ENCODE results near the gene NOTCH4.
"Not testable (repeated sequence)": the region's sequence is repeated elsewhere in the genome, so short reads cannot be mapped to it uniquely, and the experiment has no call there.

NOTCH4 gene

DNA sequence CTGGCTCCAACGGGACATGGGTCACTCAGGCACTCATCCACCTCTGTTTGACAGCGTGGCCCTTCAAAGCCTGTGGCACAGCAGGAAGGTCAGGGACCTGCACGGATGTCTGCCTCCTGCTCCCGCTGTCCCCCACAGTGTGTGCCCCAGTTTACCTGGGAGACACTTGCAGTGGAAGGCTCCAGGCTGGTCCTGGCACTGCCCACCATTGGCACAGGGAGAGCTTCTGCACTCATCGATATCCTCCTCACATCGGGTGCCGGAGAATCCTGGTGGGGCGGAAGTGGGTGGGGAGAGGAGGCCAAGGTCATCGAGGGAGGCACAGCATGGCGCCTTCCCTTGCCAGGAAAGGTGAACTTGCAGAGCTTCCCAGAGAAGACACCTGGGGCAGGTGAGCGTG, 6.9 kb downstream of the NOTCH4 start:
- no peak for DNase-seq (ENCODE audit: low spot score)

DNA sequence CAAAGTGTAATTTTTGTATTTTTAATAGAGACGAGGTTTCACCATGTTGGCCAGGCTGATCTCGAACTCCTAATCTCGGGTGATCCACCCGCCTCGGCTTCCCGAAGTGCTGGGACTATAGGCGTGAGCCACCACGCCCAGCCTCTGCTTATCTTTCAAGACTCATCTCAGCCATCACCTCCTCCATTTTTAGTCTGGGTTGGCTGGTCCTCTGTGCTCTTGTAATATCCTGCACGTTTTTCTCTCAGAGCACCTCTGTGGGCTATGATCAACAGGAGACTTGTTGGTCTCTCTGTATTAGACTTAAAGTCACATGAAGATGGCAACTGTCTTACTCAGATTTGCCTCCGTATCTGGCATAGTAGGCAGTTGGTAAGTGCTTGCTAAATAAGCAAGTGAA, 7.6 kb downstream of the NOTCH4 start:
- peak; percentile 21 for DNase-seq (ENCODE audit: low spot score)

DNA sequence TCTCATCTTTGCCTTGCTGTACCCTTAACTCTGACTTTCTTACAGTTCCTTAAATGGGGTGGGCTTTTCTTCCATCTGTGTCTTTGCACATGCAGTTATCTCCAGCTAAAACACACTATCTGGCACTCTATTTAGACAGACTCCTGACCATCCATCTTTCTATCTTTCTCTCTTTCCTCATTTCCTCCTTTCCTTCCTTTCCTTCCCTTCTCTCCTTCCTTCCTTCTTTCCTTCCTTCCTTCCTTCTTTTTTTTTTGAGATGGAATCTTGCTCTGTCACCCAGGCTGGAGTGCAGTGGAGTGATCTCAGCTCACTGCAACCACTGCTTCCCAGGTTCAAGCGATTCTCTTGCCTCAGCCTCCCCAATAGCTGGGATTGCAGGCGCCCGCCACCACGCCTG, 8.2 kb downstream of the NOTCH4 start:
- DNase-seq (ENCODE audit: low spot score): no peak

DNA sequence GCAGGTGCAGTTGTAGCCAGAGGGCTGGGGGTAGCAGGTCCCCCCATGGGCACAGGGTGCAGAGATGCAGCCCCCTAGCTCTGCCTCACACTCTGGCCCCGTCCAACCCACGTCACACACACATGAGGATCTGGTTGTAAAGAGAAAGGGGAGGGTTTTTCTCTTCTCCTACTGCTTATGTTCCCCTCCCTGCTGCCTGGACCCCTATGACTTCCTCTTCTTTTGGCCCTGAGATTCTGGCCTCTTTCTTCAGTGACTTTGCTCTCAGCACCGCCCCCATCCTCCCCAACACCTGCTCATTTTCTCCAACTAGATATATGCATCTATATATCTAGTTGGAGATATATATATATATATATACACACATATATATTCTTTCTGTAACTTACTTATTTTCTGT, 9.7 kb downstream of the NOTCH4 start:
- DNase-seq (ENCODE audit: low spot score): no peak

DNA sequence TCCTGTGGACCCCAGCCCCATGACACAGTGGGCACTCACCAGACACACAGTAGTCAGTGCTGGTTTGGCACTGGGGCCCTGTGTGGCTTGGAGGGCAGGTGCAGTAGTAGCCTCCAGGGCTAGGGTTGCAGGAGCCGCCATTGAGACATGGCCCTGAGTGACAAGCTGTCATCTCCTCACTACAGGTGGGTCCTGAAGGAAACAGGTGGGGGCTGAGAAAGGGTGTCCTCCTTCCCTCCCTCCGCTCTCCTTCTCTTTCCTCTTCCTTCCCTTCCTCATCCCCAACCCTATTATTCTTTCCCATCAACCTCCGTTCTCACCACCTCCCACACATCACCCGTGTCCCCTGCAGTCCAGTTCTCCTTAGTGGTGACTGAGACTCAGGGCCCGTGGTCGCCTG, 10.2 kb downstream of the NOTCH4 start:
- no peak for DNase-seq (ENCODE audit: low spot score)

- DNase-seq (ENCODE audit: low spot score): no peak
These were observed 11.6 kb downstream of the NOTCH4 start for GRCh38 chr6:32212076-32212760.

GRCh38 chr6:32211432-32211831, 12.4 kb downstream of the NOTCH4 start:
- not testable (repeated sequence) for DNase-seq (ENCODE audit: low spot score)

DNA sequence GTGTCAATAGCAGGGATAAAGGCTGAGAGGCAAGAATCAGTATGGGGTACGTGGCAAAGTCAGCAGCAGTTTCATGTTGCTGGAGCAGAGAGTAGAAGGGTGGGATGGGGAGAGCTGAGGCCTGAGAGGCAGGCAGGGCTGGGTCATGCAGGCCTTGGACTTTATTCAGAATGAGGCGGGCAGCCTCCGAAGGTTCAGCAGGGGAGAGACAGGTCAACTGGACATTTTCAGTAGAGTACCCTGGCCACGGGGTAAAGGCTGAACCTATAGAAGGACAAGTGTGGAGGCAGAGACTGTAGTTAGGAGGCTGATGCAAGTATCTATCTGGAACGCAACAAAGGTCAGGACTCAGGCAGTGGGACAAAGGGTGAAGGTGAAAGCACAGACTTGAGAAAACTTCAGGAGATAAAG, 13.7 kb downstream of the NOTCH4 start:
- no peak for DNase-seq (ENCODE audit: low spot score)

DNA sequence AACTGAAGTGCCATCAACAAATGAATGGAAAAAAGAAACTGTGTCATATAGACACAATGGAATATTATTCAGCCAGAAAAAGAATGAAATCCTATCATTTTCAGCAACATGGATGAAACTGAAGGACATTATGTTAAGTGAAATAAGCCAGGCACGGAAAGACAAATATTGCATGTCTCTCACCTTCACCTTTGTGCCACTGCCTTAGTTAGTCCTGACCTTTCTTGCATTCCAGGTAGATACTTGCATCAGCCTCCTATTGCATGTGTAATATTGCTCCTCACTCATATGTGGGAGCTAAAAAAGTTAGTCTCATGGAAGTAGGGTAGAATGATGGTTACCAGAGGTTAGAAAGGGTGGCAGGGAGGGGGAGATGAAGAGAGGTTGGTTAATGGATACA, 14.9 kb downstream of the NOTCH4 start:
- no peak for DNase-seq (ENCODE audit: low spot score)

- DNase-seq (ENCODE audit: low spot score): no peak
These were observed 19.6 kb downstream of the NOTCH4 start for GRCh38 chr6:32204268-32204715.

GRCh38 chr6:32203426-32204267, 20.2 kb downstream of the NOTCH4 start:
- DNase-seq (ENCODE audit: low spot score): no peak

DNA sequence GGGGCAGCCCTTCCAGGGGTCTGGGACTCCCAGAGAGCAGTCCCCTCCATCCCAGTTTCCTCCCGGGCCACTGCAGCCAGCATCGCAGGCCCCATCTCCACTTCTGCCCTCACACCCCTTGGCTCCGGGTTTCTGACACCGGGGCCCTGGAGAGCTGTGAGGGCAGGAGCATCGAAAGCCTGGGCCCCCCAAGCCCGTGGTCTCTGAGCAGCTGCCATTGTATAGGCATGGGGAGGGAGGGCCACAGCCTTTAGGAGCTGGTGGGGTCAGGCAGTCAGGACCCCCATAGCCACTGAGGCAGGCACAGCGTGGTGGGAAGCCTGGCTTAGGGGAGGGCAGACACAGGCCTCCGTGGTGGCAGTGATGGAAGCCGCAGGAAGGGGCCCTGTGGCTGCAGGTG, 21.7 kb downstream of the NOTCH4 start:
- DNase-seq (ENCODE audit: low spot score): no peak

- no peak for DNase-seq (ENCODE audit: low spot score)
These were observed 23.0 kb downstream of the NOTCH4 start for GRCh38 chr6:32200711-32201475.

DNA sequence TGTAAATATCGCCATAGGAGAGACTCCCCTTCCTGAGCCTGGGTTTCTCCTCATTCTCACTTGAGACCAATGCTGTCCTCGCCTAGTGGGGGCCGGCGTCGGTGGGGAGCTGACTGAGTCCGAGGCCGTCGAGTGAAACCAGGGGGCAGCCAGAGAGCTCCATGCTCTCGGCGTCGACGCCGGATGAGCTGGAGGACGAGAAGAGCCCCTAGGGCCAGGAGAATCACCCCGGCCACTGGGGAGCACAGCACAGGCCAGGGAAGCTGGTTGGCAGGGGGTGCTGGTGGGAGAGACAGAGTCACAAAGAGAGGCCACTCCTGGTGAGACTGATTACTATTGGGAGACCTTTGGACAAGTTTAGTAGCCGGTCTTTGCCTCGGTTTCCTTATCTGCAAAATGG, 25.0 kb downstream of the NOTCH4 start:
- no peak for DNase-seq (ENCODE audit: low spot score)

DNA sequence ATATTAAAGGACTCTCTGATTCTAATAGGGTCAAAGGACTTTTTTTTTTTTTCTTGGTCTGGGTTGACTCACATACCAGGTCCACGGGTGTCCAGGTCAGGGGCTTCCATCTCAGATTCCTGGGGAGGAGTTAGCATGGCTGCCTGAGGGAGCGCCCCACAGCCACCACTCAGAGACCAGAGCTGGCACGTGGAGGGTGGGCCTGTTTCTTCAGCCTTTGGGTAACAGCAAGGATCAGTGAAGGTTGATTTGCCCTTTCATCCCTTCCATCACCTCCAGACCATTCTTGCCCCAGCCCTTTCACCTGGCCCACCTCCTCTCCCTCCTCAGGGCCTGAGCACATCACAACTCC, 25.5 kb downstream of the NOTCH4 start:
- no peak for DNase-seq (ENCODE audit: low spot score)

- no peak for DNase-seq (ENCODE audit: low spot score)
These were observed 26.9 kb downstream of the NOTCH4 start for GRCh38 chr6:32196682-32197616.

GRCh38 chr6:32195902-32196681, 27.8 kb downstream of the NOTCH4 start:
- no peak for DNase-seq (ENCODE audit: low spot score)

DNA sequence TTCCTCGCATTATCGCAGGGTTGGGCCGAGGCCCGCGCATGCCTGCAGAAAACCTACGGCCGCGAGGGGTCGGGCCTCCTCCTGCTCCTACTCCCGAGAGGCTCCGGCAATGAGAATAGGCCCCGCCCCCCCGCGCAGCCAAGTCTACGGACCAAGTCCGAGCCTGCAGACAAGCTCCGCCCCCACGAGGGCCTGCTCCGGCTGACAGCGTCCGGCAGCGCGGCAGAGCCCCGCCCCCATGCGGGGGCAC, 28.3 kb downstream of the NOTCH4 start:
- DNase-seq (ENCODE audit: low spot score): peak; percentile 99

DNA sequence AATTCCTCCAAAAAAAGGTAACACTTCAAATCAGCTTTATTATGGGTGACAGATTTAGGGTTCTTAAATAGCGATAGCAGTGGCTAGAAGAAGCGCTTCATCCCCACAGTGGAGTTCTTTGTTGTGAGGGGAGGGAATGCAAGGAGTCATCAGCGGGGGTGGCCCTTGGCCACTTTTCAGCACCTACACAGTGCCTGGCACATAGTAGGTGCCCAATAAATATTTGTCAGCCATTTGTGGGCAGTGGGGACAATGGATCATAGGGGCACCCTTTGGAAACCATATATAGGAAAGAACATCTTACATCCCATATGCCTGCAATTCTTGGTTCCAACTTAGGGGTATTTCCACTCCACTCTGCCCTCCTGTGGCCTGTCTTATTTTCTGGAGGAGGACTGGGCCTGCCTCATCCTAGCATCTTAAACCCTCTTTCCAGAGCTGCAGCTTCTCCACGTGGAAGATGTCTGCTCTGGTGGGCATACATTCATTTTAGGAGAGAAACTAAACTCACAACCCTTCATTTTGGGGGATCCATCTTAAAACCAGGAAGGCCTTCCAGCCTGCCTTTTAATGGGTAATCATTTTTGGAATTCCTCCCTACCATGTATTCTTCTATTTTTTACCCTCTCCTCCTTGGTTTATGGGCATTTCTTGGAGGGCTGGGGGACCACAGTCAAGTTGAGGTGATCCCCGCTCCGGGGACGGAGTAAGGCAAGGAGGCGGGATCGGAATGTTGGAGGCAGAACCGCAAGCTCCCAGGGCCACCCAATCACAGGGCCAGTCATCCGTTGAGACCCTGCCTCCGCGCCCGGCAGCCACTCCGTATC, 28.8 kb downstream of the NOTCH4 start:
- DNase-seq (ENCODE audit: low spot score): peak; percentile 72

GRCh38 chr6:32194388-32194787, 29.5 kb downstream of the NOTCH4 start:
- DNase-seq (ENCODE audit: low spot score): no peak

Data from hematopoietic multipotent progenitor cell treated with erythropoietin and hydrocortisone succinate and interleukin-3 and kit ligand, for 15 days (in vitro differentiated cells).